Smooth muscle cell (in vitro differentiated cells): Measurements from ENCODE around the gene TMEM181. TPM values are rescaled to one million over a fixed set of nuclear protein-coding genes. Genes with fewer than 3 reads are reported as not detected.

Experiments used
- DNase-seq: peaks from one replicate; lab custom pipeline; 2025; ENCODE audit not compliant: unreplicated experiment; lab: John Stamatoyannopoulos, UW
- H2AFZ ChIP-seq: fragments of 200-600 bp; sonication (generic); 2 replicates; pipeline ENCODE4 v1.6.0; 2016; ENCODE audit warnings: antibody characterized with exemption, low read depth, mild to moderate bottlenecking
- H3F3A ChIP-seq: fragments of 200-600 bp; sonication (generic); 2 replicates; pipeline ENCODE4 v1.6.0; 2017; ENCODE audit warnings: antibody characterized with exemption, low read depth
- H3K27ac ChIP-seq: fragments of 200-600 bp; sonication (generic); 2 replicates; pipeline ENCODE4 v1.5.1; 2016; ENCODE audit warnings: low read depth, mild to moderate bottlenecking
- H3K27me3 ChIP-seq: fragments of 200-600 bp; sonication (generic); 2 replicates; pipeline ENCODE4 v1.6.1; 2016; ENCODE audit warnings: low read depth, mild to moderate bottlenecking
- H3K36me3 ChIP-seq: fragments of 200-600 bp; sonication (generic); 2 replicates; pipeline ENCODE4 v1.5.1; 2016; ENCODE audit warnings: low read depth
- H3K4me1 ChIP-seq: fragments of 200-600 bp; sonication (generic); 2 replicates; pipeline ENCODE4 v1.5.1; 2016; ENCODE audit warnings: low read depth
- H3K4me2 ChIP-seq: fragments of 200-600 bp; sonication (generic); 2 replicates; pipeline ENCODE4 v1.6.0; 2016; ENCODE audit warnings: mild to moderate bottlenecking
- H3K4me3 ChIP-seq: fragments of 200-600 bp; sonication (generic); 2 replicates; pipeline ENCODE4 v1.5.1; 2016; ENCODE audit warnings: mild to moderate bottlenecking
- H3K79me2 ChIP-seq: fragments of 200-600 bp; sonication (generic); 2 replicates; pipeline ENCODE4 v1.6.0; 2016; ENCODE audit warnings: low read depth, mild to moderate bottlenecking
- H3K9ac ChIP-seq: fragments of 200-600 bp; sonication (generic); 2 replicates; pipeline ENCODE4 v1.6.0; 2016; ENCODE audit warnings: low read depth
- H3K9me3 ChIP-seq: fragments of 200-600 bp; sonication (generic); replicated peaks from 2 replicates; pipeline ENCODE4 v1.5.1; 2016; ENCODE audit warnings: low read depth
- H4K20me1 ChIP-seq: fragments of 200-600 bp; sonication (generic); 2 replicates; pipeline ENCODE4 v1.6.0; 2016; ENCODE audit warnings: low read depth
- CTCF ChIP-seq: fragments of 200-600 bp; sonication (generic); IDR thresholded peaks from 2 replicates; pipeline ENCODE4 v1.5.1; 2017; ENCODE audit warnings: borderline replicate concordance, mild to moderate bottlenecking, antibody characterized with exemption; ENCODE audit not compliant: insufficient read depth, poor library complexity, severe bottlenecking
- WGBS: methylation state at CpG from one replicate; pipeline ENCODE4 v1.1.7; 2016; ENCODE audit warnings: low lambda C conversion rate; 5-methylcytosine and 5-hydroxymethylcytosine counted together
- polyA plus RNA-seq: library from polyadenylated mRNA; unstranded; fragments of >200 nt; fragmentation: Nextera tagmentation; extraction: Ambion mirVana; gene quantifications from 2 replicates; pipeline ENCODE4 v1.2.1, GENCODE V29; 2016
- total RNA-seq: library from RNA; depleted of rRNA; stranded (reverse); fragments of >200 nt; gene quantifications from 2 replicates; pipeline ENCODE4 v1.2.3, GENCODE V29; 2014

TMEM181 gene
- total and polyA plus RNA-seq, 2 experiments from 2014 or later, result 15.3 to 29.0 TPM

- Histone ChIP-seq H4K20me1 (no peaks in the 10 kb centered on the region), H3K27ac (no peak overlapping the region), H3F3A (no peaks in the 10 kb centered on the region), H3K4me3 (no peak overlapping the region), H3K9ac (no peak overlapping the region), H2AFZ (no peak overlapping the region), H3K79me2 (no peaks in the 10 kb centered on the region), H3K9me3 (no peaks in the 10 kb centered on the region), H3K4me1 (no peaks in the 10 kb centered on the region), H3K27me3 (no peaks in the 10 kb centered on the region), H3K4me2 (no peak overlapping the region), H3K36me3 (no peaks in the 10 kb centered on the region)
- no peak for DNase-seq
- 74% methylated on average over 5 of the region's 6 CpGs for WGBS
- TF ChIP-seq CTCF, result no peak
Measured at GRCh38 chr6:158528826-158529225, 31.1 kb upstream of the TMEM181 start.

DNA sequence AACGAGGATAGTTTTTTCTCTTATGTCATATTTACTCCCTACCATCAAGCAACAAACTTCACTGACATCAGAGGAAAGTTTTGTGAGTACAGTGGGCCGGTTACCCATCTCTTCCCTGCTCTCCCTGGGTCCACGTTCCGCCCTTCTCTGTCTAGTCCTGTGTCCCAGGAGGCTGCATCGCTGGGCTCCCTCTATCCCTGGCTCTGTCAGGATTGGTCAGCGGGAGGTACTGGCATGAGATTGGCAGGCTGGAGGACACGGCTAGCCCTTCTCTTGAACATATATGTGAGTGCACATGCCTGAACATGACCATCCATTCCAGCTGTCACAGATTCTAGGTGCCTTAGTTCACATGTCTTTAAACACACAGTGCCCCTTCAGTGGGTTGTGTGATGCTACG is 30.3 kb upstream of the TMEM181 start:
- no peaks in the 10 kb centered on the region for H3K27me3 ChIP-seq
- no peak for DNase-seq
- no peak overlapping the region for H3K4me3 ChIP-seq
- no peaks in the 10 kb centered on the region for H3K79me2 ChIP-seq
- no peaks in the 10 kb centered on the region for H3K36me3 ChIP-seq
- H3K4me1 ChIP-seq, result no peaks in the 10 kb centered on the region
- WGBS, result 90% methylated on average over 8 of the region's 8 CpGs
- H2AFZ ChIP-seq, result no peak overlapping the region
- no peaks in the 10 kb centered on the region for H3K9me3 ChIP-seq
- H4K20me1 ChIP-seq, result no peaks in the 10 kb centered on the region
- no peak overlapping the region for H3K27ac ChIP-seq
- H3F3A ChIP-seq, result no peaks in the 10 kb centered on the region
- no peak overlapping the region for H3K9ac ChIP-seq
- TF ChIP-seq CTCF, result no peak
- no peak overlapping the region for H3K4me2 ChIP-seq

GRCh38 chr6:158531566-158531965 is 28.3 kb upstream of the TMEM181 start:
- Histone ChIP-seq H3K9ac (no peak overlapping the region), H2AFZ (no peak overlapping the region), H4K20me1 (no peaks in the 10 kb centered on the region), H3F3A (no peaks in the 10 kb centered on the region), H3K4me1 (no peaks in the 10 kb centered on the region), H3K27ac (no peak overlapping the region), H3K9me3 (no peaks in the 10 kb centered on the region), H3K4me3 (no peak overlapping the region), H3K4me2 (no peak overlapping the region), H3K36me3 (no peaks in the 10 kb centered on the region), H3K79me2 (no peaks in the 10 kb centered on the region), H3K27me3 (peaks cover 4% of the 10 kb centered on the region)
- TF ChIP-seq CTCF, result no peak
- no peak for DNase-seq
- WGBS, result 89% methylated on average over 4 of the region's 4 CpGs

GRCh38 chr6:158531970-158532369 is 27.9 kb upstream of the TMEM181 start:
- H3F3A ChIP-seq, result no peaks in the 10 kb centered on the region
- no peaks in the 10 kb centered on the region for H3K79me2 ChIP-seq
- H3K9me3 ChIP-seq, result no peaks in the 10 kb centered on the region
- no peak for DNase-seq
- no peak overlapping the region for H3K9ac ChIP-seq
- peaks cover 8% of the 10 kb centered on the region for H3K27me3 ChIP-seq
- no peaks in the 10 kb centered on the region for H3K4me1 ChIP-seq
- no peak for TF ChIP-seq CTCF
- H4K20me1 ChIP-seq, result no peaks in the 10 kb centered on the region
- H2AFZ ChIP-seq, result no peak overlapping the region
- no peaks in the 10 kb centered on the region for H3K36me3 ChIP-seq
- no peak overlapping the region for H3K27ac ChIP-seq
- WGBS, result 96% methylated on average over 2 of the region's 2 CpGs
- no peak overlapping the region for H3K4me3 ChIP-seq
- H3K4me2 ChIP-seq, result no peak overlapping the region
